Measurements from ENCODE around the gene TECPR2. TPM values are rescaled to one million over a fixed set of nuclear protein-coding genes. Genes with fewer than 3 reads are reported as not detected.

The TECPR2 gene
- total and polyA plus RNA-seq, 2 experiments from 2014 or later: 9.2 to 37.4 TPM

DNA sequence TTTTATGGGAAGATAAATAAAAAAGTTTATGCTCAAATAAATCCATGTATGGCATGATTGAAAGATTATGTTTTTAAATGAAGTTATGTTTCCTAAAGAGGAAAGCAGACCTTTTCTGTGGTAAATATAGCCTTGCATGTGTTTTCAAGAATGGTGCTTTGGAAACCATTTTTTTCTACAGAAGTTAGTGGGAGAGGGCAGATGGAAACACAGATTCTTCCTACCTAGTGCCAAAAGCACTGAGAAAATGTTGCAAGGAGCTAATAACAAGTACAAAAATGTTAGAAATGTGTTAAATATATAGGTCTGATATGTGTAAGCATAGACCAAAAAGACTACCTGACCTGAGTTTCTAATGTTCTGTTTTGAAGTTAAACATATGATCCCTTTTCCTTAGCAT, 24.3 kb downstream of the TECPR2 start:
- Histone ChIP-seq H3K27me3 (no peaks in the 10 kb centered on the region), H3K36me3 (peaks cover 3% of the 10 kb centered on the region), H3K9me3 (ENCODE audit: low read depth) (no peaks in the 10 kb centered on the region), H3K4me3 (no peak overlapping the region), H3K4me1 (ENCODE audit: low read depth) (no peaks in the 10 kb centered on the region), H3K27ac (no peak overlapping the region)
- DNase-seq (ENCODE audit: low read depth in 1 of 2, low spot score in 1 of 2): no peak
- TF ChIP-seq, protein P1, sequence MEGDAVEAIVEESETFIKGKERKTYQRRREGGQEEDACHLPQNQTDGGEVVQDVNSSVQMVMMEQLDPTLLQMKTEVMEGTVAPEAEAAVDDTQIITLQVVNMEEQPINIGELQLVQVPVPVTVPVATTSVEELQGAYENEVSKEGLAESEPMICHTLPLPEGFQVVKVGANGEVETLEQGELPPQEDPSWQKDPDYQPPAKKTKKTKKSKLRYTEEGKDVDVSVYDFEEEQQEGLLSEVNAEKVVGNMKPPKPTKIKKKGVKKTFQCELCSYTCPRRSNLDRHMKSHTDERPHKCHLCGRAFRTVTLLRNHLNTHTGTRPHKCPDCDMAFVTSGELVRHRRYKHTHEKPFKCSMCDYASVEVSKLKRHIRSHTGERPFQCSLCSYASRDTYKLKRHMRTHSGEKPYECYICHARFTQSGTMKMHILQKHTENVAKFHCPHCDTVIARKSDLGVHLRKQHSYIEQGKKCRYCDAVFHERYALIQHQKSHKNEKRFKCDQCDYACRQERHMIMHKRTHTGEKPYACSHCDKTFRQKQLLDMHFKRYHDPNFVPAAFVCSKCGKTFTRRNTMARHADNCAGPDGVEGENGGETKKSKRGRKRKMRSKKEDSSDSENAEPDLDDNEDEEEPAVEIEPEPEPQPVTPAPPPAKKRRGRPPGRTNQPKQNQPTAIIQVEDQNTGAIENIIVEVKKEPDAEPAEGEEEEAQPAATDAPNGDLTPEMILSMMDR (IDR thresholded peaks at IDR 0.05; ENCODE audit: low read depth, low read length): no peak

DNA sequence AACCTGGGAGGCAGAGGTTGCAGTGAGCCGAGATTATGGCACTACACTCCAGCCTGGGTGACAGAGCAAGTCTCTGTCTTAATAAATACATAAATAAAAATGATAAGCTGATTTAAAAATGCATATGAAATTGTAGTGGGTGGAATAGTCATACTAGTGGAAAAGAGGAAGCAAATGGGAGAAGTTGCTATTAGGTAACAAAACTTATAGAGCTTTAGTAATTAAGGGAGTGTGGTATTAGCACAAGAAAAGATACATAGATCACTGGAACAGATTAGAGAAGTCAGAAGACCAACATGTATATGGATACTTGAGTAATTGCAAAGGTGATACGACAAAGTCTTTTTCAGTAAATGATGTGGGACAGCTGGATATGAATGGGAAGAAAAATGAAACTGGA, 26.5 kb downstream of the TECPR2 start:
- TF ChIP-seq, protein P1 (IDR thresholded peaks at IDR 0.05; ENCODE audit: low read depth, low read length): no peak
- Histone ChIP-seq H3K4me3 (no peak overlapping the region), H3K9me3 (ENCODE audit: low read depth) (no peaks in the 10 kb centered on the region), H3K4me1 (ENCODE audit: low read depth) (no peaks in the 10 kb centered on the region), H3K27ac (no peak overlapping the region), H3K27me3 (no peaks in the 10 kb centered on the region), H3K36me3 (no peaks in the 10 kb centered on the region)
- DNase-seq (ENCODE audit: low read depth in 1 of 2, low spot score in 1 of 2): no peak

DNA sequence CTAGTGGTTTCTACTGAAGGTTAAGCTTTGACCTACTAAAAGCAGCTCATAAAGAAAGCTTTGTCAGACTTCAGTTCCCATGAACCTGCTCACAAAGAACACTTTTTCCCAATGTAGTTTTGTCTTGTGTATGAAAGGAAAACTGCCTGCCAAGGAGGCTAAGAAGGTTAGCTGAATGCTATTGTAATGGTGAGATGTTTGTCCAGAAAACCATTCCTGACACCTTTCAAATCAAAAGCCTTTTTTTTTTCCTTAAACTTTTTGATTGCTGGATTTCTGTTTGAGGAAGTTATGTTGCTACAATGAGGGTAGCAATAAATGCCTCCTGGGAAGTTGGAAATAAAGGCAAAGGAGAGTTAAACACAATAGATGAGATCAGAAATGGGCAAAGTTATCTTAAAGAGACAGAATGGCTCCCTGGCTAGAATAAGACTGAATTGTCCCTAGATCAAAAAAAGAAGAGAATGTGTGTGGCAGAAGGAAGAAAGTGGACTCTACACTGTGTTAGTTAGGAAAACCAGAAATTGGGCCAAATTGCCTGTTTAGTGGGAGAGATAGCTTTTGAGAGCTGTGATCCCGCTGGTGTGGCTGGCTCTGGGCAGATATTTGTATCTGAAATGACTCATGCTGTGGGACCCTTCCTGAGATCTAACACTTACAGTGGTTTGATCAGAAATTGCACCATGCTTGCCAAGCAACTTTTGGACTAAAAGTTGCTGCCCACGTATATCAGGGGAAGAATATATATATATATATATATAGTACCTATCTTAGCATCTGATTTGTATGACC, 27.5 kb downstream of the TECPR2 start:
- no peak overlapping the region for H3K27ac ChIP-seq
- TF ChIP-seq, protein P1 (IDR thresholded peaks at IDR 0.05; ENCODE audit: low read depth, low read length): no peak

DNA sequence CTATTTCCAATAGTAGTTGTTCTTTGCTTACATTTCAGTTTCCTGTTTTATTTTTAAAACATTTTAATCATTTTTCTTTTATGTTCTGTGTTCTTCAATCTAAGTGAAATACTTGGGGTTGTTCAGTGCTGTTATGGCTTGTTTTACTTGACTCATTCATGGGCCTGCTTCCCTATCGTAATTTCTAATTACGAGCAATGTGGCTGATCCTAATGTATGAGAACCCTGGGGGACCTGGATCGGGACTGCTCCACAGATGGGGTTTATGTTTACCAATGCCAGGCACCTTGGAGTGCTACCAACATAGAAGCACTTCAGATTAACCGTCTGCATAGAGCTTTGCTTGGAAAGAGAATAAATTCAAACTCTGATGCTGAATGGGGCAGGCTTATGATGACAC, 29.8 kb downstream of the TECPR2 start:
- no peaks in the 10 kb centered on the region for H3K27me3 ChIP-seq
- no peak overlapping the region for H3K27ac ChIP-seq
- DNase-seq (ENCODE audit: low read depth in 1 of 2, low spot score in 1 of 2): no peak
- H3K9me3 ChIP-seq (ENCODE audit: low read depth): no peaks in the 10 kb centered on the region
- H3K4me3 ChIP-seq: no peak overlapping the region
- TF ChIP-seq, protein P1 (IDR thresholded peaks at IDR 0.05; ENCODE audit: low read depth, low read length): no peak
- H3K36me3 ChIP-seq: no peaks in the 10 kb centered on the region
- no peaks in the 10 kb centered on the region for H3K4me1 ChIP-seq (ENCODE audit: low read depth)

More for the DNA sequence above, 27.5 kb downstream of the TECPR2 start:
- Histone ChIP-seq H3K27me3 (no peaks in the 10 kb centered on the region), H3K36me3 (no peaks in the 10 kb centered on the region), H3K9me3 (ENCODE audit: low read depth) (no peaks in the 10 kb centered on the region), H3K4me1 (ENCODE audit: low read depth) (no peaks in the 10 kb centered on the region), H3K4me3 (no peak overlapping the region)
- DNase-seq (ENCODE audit: low read depth in 1 of 2, low spot score in 1 of 2): peak in 1 of 2 donors; percentile 63

DNA sequence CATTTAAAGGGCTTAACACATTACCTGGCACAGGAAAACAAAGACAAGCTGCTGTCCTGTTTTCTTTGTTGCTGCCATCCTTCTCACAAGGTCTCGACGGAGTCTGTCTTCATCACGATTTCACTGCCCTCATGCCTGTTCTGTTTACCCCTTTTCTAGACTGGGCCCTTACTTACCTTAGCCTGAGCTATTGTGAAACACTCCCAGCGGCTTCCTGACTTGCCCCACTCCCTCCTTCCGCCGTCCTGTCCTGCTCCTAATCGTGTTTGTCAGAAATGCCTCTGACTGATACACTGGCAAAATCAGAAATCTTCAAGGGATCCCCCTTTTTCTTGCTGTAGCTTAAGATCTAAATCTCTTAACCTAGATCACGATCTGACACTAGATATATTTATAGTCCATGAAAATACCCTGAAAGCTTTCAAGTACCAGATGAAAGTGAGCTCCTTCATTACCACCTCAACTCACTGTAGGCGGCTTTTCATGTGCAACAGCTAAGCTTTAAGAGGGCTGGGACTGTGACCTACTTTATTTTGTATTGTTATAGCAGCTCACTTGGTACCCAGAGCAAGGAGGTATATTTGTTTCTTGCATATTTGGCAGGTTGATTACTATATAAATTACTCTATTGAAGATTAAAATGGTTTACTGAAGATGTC, 32.1 kb downstream of the TECPR2 start:
- TF ChIP-seq, protein P1 (IDR thresholded peaks at IDR 0.05; ENCODE audit: low read depth, low read length): no peak
- DNase-seq (ENCODE audit: low read depth in 1 of 2, low spot score in 1 of 2): peak in 1 of 2 donors; percentile 30
- Histone ChIP-seq H3K4me1 (ENCODE audit: low read depth) (no peaks in the 10 kb centered on the region), H3K4me3 (no peak overlapping the region), H3K27me3 (no peaks in the 10 kb centered on the region), H3K9me3 (ENCODE audit: low read depth) (no peaks in the 10 kb centered on the region), H3K27ac (no peak overlapping the region), H3K36me3 (no peaks in the 10 kb centered on the region)

Measured in cardiac muscle cell (in vitro differentiated cells and primary cell).